Upper lobe of left lung (tissue), 6 donors: ENCODE results near the gene SETD4. TPM values are rescaled to one million over a fixed set of nuclear protein-coding genes. Genes with fewer than 3 reads are reported as not detected.

Experiments used
- ATAC-seq, 2 donors: fragments of 200-7000 bp; cut with Tn5 transposase; one replicate each; pipeline ENCODE4 v1.9.1; 2022; ENCODE audit warnings: mild to moderate bottlenecking in 2 of 2, moderate library complexity in 2 of 2; ENCODE audit not compliant: low FRiP score in 2 of 2
- DNase-seq, 2 donors: peaks; one replicate each; pipeline ENCODE4 v3.0.0-alpha.2; 2019 to 2020
- H3K27ac ChIP-seq, 4 donors: fragments of 200-600 bp; sonication (generic); one replicate each; pipeline ENCODE4 v1.5.1; 2016 to 2019
- H3K27me3 ChIP-seq, 4 donors: fragments of 200-600 bp; sonication (generic); one replicate each; pipeline ENCODE4 v1.5.1; 2017 to 2019
- H3K36me3 ChIP-seq, 4 donors: fragments of 200-600 bp; sonication (generic); one replicate each; pipeline ENCODE4 v1.5.1; 2016 to 2019
- H3K4me1 ChIP-seq, 4 donors: fragments of 200-600 bp; sonication (generic); one replicate each; pipeline ENCODE4 v1.5.1; 2018 to 2019
- H3K4me3 ChIP-seq, 4 donors: fragments of 200-600 bp; sonication (generic); one replicate each; pipeline ENCODE4 v1.5.1; 2017 to 2019; ENCODE audit warnings: mild to moderate bottlenecking in 2 of 4, moderate library complexity in 1 of 4
- H3K9me3 ChIP-seq, 4 donors: fragments of 200-600 bp; sonication (generic); one replicate each; pipeline ENCODE4 v1.5.1; 2018 to 2019
- EP300 ChIP-seq, 4 donors: sonication (generic); formaldehyde crosslinking; IDR thresholded peaks; one replicate each; pipeline ENCODE4 v1.5.1; 2017; ENCODE audit warnings: antibody characterized with exemption in 4 of 4, control low read depth in 2 of 4
- POLR2A ChIP-seq, 4 donors: fragments of 450-650 bp; IDR thresholded peaks; one replicate each; pipeline ENCODE4 v1.5.1; 2016 to 2017; ENCODE audit warnings: antibody characterized with exemption in 4 of 4, mild to moderate bottlenecking in 2 of 4
- POLR2AphosphoS5 ChIP-seq, 2 donors: sonication (generic); formaldehyde crosslinking; IDR thresholded peaks; one replicate each; pipeline ENCODE4 v1.5.1; 2017; ENCODE audit warnings: antibody characterized with exemption in 2 of 2
- WGBS, 2 donors: methylation state at CpG; one replicate each; pipeline ENCODE4 v1.1.5; 2017 to 2018; 5-methylcytosine and 5-hydroxymethylcytosine counted together
- total RNA-seq, 6 donors: library from RNA; depleted of rRNA in 4 of 6; stranded (reverse); fragments of >200 nt in 4 of 6; gene quantifications; one replicate each; pipeline versions ENCODE4 v1.1.0 to v1.2.1, GENCODE V29; 2016 to 2021
- TF ChIP-seq, protein P1 (sequence below), 6 experiments: fragments of 450-650 bp in 4 of 6; fragments of 200-600 bp in 2 of 6; sonication (generic) in 2 of 6; IDR thresholded peaks; one replicate each; pipeline ENCODE4 v1.5.1; 2016 to 2019; ENCODE audit warnings: antibody characterized with exemption in 6 of 6
- donor health status: DM: no; HTN: no; CAD: no; lungs with moderate emphysema.
- donor health status: DM: no; HTN: yes; CAD: no; lungs with severe emphysema.

Gene SETD4
- total RNA-seq, 6 donors from 2014 or later = 16.0 to 55.5 (median 25.1) TPM

DNA sequence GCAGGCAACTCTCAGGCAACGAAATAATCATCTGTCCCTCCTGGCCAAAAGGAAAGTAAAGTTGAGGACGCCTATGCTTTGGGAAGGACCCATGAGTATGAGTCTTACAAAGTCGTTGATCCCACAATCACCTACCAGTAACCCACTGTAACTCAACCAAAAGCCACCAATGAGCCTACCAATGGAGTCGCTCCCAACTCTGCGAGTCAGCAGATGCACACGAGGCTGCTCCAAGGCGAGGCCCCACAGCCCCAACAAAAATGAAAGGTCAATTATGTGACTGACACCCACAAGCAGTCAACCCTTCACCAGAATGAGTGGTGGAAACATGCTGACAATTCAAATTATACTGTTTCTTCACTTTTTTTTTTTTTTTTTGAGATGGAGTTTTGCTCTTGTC lies 12.0 kb downstream of the SETD4 start:
- peaks cover 6 to 17% (median 12%) of the 10 kb centered on the region in 4 donors for H3K4me1 ChIP-seq
- H3K36me3 ChIP-seq = peaks cover 18 to 96% (median 48%) of the 10 kb centered on the region in 4 donors
- no peak overlapping the region for H3K27ac ChIP-seq
- TF ChIP-seq POLR2AphosphoS5 (IDR thresholded peaks at IDR 0.05) (no peak), EP300 (IDR thresholded peaks at IDR 0.05) (no peak), POLR2A (IDR thresholded peaks at IDR 0.05) (no peak)
- TF ChIP-seq, protein P1, sequence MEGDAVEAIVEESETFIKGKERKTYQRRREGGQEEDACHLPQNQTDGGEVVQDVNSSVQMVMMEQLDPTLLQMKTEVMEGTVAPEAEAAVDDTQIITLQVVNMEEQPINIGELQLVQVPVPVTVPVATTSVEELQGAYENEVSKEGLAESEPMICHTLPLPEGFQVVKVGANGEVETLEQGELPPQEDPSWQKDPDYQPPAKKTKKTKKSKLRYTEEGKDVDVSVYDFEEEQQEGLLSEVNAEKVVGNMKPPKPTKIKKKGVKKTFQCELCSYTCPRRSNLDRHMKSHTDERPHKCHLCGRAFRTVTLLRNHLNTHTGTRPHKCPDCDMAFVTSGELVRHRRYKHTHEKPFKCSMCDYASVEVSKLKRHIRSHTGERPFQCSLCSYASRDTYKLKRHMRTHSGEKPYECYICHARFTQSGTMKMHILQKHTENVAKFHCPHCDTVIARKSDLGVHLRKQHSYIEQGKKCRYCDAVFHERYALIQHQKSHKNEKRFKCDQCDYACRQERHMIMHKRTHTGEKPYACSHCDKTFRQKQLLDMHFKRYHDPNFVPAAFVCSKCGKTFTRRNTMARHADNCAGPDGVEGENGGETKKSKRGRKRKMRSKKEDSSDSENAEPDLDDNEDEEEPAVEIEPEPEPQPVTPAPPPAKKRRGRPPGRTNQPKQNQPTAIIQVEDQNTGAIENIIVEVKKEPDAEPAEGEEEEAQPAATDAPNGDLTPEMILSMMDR (IDR thresholded peaks at IDR 0.05) = no peak
- H3K4me3 ChIP-seq = no peak overlapping the region
- WGBS, 2 donors = 94% methylated on average over 7 of the region's 7 CpGs
- no peak for ATAC-seq
- H3K9me3 ChIP-seq = no peaks in the 10 kb centered on the region
- no peaks in the 10 kb centered on the region for H3K27me3 ChIP-seq
- no peak for DNase-seq

DNA sequence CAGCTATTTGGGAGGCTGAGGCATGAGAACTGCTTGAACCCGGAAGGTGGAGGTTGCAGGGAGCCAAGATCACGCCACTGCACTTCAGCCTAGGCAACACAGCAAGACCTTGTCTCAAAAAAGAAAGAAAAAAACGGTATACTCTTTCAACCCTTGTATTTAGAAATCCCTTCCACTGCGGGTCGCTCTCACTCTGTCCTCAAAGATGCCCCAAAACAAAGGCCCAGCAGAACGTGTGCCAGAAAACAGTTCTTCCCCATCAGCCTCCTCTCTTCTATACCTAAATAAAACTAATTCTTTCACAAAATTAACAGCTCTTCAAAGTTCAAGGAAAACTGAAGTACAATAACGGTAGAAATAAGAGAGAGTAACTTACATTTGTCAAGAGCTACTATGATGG lies 13.2 kb downstream of the SETD4 start:
- Histone ChIP-seq H3K27me3 (no peaks in the 10 kb centered on the region), H3K9me3 (no peaks in the 10 kb centered on the region), H3K4me1 (peaks cover 6 to 17% (median 8%) of the 10 kb centered on the region in 4 donors), H3K4me3 (no peak overlapping the region), H3K27ac (no peak overlapping the region), H3K36me3 (peaks cover 18 to 97% (median 51%) of the 10 kb centered on the region in 4 donors)
- TF ChIP-seq EP300 (IDR thresholded peaks at IDR 0.05) = no peak
- TF ChIP-seq, protein P1 (IDR thresholded peaks at IDR 0.05) = no peak
- no peak for TF ChIP-seq POLR2AphosphoS5 (IDR thresholded peaks at IDR 0.05)
- no peak for TF ChIP-seq POLR2A (IDR thresholded peaks at IDR 0.05)
- 78 to 94% methylated on average over 7 of the region's 7 CpGs for WGBS, 2 donors
- ATAC-seq (no peak), DNase-seq (no peak)

DNA sequence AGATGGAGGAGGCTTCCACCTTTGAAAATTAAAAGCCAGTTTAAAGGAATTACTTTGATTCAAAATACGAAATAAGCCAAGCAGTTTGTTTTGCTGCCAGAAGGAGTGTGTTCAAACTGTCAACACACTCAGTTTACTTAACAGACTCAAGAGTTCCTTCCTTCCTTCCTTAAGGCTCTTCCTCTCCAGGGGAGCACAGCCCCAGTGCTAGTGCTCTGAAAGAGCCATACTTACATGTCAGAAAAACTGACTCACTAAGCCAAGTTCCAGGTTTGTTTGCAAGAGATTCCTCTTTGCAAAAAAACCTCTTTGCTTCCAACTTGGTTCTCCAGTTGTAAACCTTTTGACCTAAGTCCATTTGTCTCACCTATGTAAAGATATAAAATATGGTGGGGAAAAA lies 14.3 kb downstream of the SETD4 start:
- Histone ChIP-seq H3K9me3 (no peaks in the 10 kb centered on the region), H3K27ac (peak overlapping the region in 1 of 4 donors; percentile 11), H3K4me3 (no peak overlapping the region), H3K4me1 (peaks cover 6 to 17% (median 9%) of the 10 kb centered on the region in 4 donors), H3K27me3 (no peaks in the 10 kb centered on the region), H3K36me3 (peaks cover 18 to 97% (median 52%) of the 10 kb centered on the region in 4 donors)
- TF ChIP-seq POLR2A (IDR thresholded peaks at IDR 0.05) = no peak
- TF ChIP-seq POLR2AphosphoS5 (IDR thresholded peaks at IDR 0.05) = no peak
- TF ChIP-seq EP300 (IDR thresholded peaks at IDR 0.05) = no peak
- TF ChIP-seq, protein P1 (IDR thresholded peaks at IDR 0.05) = no peak
- WGBS, 2 donors = 27 to 36% methylated on average over 1 of the region's 1 CpG
- DNase-seq (no peak), ATAC-seq (no peak)

DNA sequence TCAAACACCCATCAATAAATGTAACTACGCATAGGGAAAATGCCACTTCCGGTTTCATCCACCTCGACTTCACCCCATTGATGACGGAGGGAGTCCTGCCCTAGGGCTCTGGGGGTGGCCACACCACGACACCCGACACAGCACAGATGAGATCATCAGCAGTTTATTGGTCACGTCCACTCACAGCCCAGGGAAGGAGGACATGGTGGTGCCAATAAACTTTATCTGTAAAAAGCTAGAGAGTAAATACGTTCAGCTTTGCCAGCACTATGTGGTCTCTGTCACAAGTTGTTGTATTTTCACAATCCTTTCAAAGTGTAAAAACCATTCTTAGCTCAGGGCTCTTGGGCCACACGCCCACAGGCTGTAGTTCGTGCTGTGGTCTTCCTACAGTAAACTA lies 16.3 kb downstream of the SETD4 start:
- WGBS, 2 donors = 91 to 92% methylated on average over 10 of the region's 10 CpGs
- Histone ChIP-seq H3K27ac (no peak overlapping the region), H3K9me3 (no peaks in the 10 kb centered on the region), H3K4me3 (no peak overlapping the region), H3K4me1 (peaks cover 6 to 17% (median 10%) of the 10 kb centered on the region in 4 donors), H3K27me3 (no peaks in the 10 kb centered on the region), H3K36me3 (peaks cover 18 to 94% (median 47%) of the 10 kb centered on the region in 4 donors)
- DNase-seq = no peak
- no peak for ATAC-seq
- TF ChIP-seq, protein P1 (IDR thresholded peaks at IDR 0.05) = no peak
- TF ChIP-seq POLR2A (IDR thresholded peaks at IDR 0.05) (no peak), EP300 (IDR thresholded peaks at IDR 0.05) (no peak), POLR2AphosphoS5 (IDR thresholded peaks at IDR 0.05) (no peak)

DNA sequence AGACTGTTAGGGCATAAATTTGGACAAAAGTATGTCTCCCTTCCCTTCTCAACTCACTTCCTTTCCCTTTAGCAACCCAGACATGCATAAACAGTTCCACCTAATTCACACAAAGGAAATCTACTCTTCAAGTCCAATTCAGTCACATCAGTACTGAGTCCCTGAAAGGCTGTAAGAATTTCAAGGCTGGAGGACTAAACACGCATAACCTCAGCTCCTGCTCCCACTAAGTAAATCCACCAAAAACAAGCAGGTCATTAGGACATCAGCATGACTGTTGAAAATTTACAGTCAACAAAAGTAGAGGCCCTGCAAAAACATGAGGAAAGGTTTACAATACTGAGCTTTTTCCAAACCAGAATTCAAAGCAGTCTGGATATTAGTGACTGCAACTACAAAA lies 18.4 kb downstream of the SETD4 start:
- Histone ChIP-seq H3K27ac (no peak overlapping the region), H3K27me3 (no peaks in the 10 kb centered on the region), H3K4me3 (no peak overlapping the region), H3K9me3 (no peaks in the 10 kb centered on the region), H3K4me1 (peaks cover 6 to 17% (median 10%) of the 10 kb centered on the region in 4 donors), H3K36me3 (peaks cover 21 to 96% (median 58%) of the 10 kb centered on the region in 4 donors)
- no peak for DNase-seq
- WGBS, 2 donors = 81 to 95% methylated on average over 1 of the region's 1 CpG
- ATAC-seq = no peak
- TF ChIP-seq, protein P1 (IDR thresholded peaks at IDR 0.05) = no peak
- TF ChIP-seq POLR2A (IDR thresholded peaks at IDR 0.05) = no peak
- TF ChIP-seq EP300 (IDR thresholded peaks at IDR 0.05) = no peak
- TF ChIP-seq POLR2AphosphoS5 (IDR thresholded peaks at IDR 0.05) = no peak
